HUDEP-2 (cell line): ENCODE data around the gene GNB1L.

Experiments used
- DNase-seq, 76 experiments: peaks; one replicate each; lab custom pipeline; 2025; ENCODE audit not compliant: unreplicated experiment in 76 of 76; lab: John Stamatoyannopoulos, UW

GNB1L gene

DNA sequence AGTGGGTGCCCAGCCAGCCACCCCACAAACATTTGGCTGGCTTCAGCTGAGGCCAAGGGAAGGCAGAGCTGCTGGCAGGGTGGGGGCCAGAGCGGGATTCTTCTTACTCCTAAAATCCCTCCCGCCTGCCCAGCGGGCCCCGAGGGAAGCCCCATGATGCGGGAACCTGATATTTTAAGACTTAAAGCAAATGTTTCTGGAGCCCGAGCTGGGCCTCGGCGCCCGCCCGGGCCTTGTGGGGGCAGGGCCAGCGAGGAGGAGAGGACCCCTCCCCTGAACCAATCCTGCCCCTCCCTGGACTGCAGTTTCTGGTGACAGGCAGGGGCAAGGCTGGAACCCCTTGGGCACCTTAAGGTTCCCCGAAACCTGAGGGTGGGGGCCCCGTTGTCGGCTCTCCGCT is 114.1 kb downstream of the GNB1L start:
- no peak for DNase-seq

DNA sequence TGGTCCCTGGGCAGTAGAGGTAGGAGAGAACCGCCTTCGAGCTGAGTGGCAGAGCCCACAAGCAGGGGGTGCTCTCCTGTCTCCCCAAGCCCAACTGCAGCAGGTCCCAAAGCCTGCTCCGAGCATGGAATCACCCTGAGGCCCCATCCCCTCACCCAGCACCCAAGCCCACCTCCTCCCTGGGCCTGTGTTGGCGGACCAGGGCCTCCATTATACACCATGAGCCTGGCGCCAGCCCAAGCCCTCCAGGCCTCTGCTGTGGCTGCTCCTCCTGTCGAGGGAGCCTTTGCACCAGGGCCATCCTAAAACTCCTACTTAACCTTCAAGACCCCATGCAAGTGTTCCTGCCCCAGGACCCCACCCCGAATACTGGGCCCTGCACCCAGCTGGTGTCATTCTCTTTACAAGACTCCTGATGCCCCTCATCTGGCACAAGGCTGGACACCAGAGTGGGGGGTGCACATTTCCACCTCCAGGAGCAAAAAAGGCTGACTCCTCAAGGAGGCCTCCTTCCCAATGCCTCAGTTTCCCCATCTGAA is 114.7 kb downstream of the GNB1L start:
- DNase-seq = no peak

- DNase-seq = no peak
Observed at GRCh38 chr22:19739448-19739895, 115.2 kb downstream of the GNB1L start.

DNA sequence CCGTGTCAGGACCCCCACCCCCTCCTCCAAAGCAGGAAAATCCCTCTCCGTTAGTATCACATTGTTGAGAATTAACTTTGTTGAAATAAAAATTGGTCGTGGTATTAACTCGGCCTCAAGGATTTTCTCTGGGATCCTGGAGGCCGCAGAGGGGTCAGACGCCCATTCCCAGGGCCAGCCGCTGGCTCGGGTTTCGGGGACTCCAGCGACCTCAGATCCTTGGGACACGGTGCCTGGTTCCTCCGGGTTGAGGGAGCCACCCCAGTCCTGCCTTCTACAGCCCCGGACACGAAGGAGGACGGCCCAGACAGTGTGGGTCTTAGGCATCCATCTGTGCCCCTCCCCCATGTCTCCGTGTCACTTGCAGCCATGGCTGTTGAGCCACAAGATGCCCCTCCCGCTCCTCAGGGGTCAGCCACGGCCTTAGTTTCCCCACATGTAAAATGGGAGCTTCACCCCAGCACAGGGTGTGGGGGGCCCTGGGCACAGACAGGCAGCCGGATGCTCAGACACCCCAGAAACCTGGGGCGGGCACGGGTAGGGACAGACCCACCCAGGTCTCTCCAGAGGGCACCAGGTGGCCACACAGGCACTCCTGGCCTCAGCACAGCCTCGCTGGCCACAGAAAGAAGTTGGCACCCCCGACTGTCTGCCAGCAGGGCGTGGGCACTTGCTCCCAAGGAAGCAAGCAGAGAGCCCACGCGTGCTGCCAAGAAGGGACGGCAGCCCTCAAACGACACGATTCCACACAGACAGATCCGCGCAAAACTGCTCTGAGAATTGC is 115.8 kb downstream of the GNB1L start:
- DNase-seq = no peak

DNA sequence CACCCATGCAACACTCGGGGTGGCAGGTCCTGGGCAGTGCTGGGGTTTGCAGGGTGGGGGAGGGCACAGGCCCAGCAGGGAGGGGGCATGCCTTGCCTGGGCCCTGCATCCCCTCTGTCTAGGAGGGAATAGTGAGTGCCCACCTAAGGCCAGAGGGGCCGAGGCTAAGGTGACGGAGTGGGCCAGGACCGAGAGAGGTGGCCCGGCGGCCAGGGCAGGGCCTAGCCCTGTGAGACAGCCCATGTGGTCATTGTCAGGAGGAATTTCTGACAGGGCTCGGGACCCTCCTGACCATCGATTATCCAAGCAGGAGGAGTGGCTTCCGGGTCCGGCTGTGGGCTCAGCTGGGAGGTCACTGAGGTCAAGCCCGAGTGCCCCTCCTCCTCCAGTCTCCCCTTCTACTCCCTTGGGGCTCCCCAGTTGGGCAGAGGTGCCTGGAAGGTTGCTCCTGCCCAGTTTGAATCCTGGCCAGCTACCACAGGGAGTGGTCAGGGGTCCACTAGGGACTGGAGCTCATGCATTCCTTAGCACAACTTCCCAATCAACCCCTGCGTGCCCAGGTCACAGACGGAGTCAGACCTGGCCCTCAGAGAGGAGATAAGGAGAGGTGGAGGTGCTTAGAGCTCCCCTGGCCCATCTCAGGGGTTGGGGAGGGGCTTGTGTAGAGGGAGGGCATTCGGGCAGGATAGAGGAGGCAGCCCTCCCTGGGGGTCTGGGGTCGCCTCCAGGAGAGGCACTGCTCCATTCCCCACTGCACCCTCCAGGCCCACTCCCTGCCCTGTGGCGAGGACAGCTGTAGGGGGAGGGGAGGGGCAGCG is 116.6 kb downstream of the GNB1L start:
- DNase-seq = no peak

GRCh38 chr22:19735665-19736510 is 118.8 kb downstream of the GNB1L start:
- no peak for DNase-seq

GRCh38 chr22:19734837-19735382 is 119.8 kb downstream of the GNB1L start:
- DNase-seq = no peak

DNA sequence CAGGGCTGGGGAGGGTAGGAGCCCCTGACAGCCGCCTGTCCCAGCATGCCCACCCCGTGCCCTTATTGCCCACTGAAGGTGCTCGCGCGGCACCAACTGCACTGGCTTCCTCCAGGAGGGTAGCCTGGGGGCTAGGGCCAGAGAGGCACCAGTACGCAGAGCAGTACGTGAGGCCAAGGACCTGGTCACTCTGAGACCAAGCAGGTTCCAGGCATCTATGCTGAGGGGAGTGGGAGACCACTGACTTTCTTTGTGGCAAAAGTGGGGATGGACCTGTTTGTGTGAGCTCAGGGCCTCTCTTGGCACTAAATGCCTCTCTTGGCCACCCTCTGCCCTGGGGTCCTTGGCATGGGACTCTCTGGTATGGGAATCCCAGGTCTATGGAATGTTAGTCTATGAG is 120.5 kb downstream of the GNB1L start:
- DNase-seq = no peak

GRCh38 chr22:19733755-19734154 is 120.9 kb downstream of the GNB1L start:
- no peak for DNase-seq
